H1 (cell line): ENCODE results near the gene NHLH1. TPM values are rescaled to one million over a fixed set of nuclear protein-coding genes. Genes with fewer than 3 reads are reported as not detected.

Experiments used
- BACH1 ChIP-seq: IDR thresholded peaks from 2 replicates; pipeline ENCODE4 v1.6.1; 2012; ENCODE audit warnings: low read length, improper control_type of control experiment
- BRCA1 ChIP-seq: IDR thresholded peaks from 2 replicates; pipeline ENCODE4 v1.6.1; 2012; ENCODE audit warnings: low read depth, low read length, improper control_type of control experiment
- FOSL1 ChIP-seq: IDR thresholded peaks from 2 replicates; pipeline ENCODE4 v1.6.1; 2011; ENCODE audit warnings: mild to moderate bottlenecking, low read depth, low read length, moderate library complexity; ENCODE audit not compliant: insufficient read depth
- KDM4A ChIP-seq: IDR thresholded peaks from one replicate; pipeline ENCODE4 v1.7.1; 2012; ENCODE audit warnings: low read depth, mild to moderate bottlenecking, moderate library complexity, low read length, inconsistent platforms; ENCODE audit not compliant: severe bottlenecking
- TCF12 ChIP-seq: IDR thresholded peaks from 2 replicates; pipeline ENCODE4 v1.6.1; 2011; ENCODE audit warnings: low read depth, mild to moderate bottlenecking, low read length
- polyA plus RNA-seq, 7 experiments: library from polyadenylated mRNA; depleted of rRNA in 3 of 7; stranded (reverse) in 5 of 7; unstranded in 2 of 7; fragments of >200 nt in 5 of 7; fragments of 200-250 nt in 2 of 7; gene quantifications; 1 replicate in 5 of 7; 2 replicates in 1 of 7; 4 replicates in 1 of 7; pipeline versions ENCODE4 v1.2.1 to v1.2.3, GENCODE V29; 2011 to 2013; ENCODE audit warnings: missing spikeins in 2 of 7, mixed read lengths in 2 of 7
- total RNA-seq: library from RNA; stranded (reverse); fragmentation: NEBNext Ultra II Directional; extraction: Animal tissue kit (Norgen Biotek cat#: 25700); gene quantifications from 2 replicates; pipeline ENCODE4 v1.2.1, GENCODE V29; 2021

Gene NHLH1
- total and polyA plus RNA-seq, 2 of the 8 experiments (the other 6 are each of a cell fraction or from before 2014, with no cell fraction given) = 0.39 to 0.91 TPM

DNA sequence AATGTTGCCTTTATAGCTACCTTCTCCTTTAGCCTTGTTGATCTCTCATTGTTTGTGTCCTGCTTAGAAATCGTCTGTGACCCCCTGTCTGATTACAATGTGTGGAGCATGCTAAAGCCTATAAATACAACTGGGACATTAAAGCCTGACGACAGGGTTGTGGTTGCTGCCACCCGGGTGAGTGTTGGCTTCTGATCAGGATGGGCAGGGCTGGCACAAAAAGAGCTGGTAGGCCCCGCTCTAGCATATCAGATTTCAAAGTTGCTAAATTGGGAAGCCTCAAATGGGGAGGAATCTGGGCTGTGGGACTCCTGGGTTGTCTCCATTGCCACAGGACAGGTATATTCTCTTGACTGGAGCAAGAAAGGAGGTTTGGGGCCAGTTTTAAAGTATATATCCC, 15.2 kb upstream of the NHLH1 start (continued):
- TF ChIP-seq BACH1 = no peak
- TF ChIP-seq KDM4A = no peak
- TF ChIP-seq TCF12 = no peak
- TF ChIP-seq BRCA1 = no peak
- TF ChIP-seq FOSL1 = no peak
